ENCODE measurements around the gene ADIPOR1.

DNA sequence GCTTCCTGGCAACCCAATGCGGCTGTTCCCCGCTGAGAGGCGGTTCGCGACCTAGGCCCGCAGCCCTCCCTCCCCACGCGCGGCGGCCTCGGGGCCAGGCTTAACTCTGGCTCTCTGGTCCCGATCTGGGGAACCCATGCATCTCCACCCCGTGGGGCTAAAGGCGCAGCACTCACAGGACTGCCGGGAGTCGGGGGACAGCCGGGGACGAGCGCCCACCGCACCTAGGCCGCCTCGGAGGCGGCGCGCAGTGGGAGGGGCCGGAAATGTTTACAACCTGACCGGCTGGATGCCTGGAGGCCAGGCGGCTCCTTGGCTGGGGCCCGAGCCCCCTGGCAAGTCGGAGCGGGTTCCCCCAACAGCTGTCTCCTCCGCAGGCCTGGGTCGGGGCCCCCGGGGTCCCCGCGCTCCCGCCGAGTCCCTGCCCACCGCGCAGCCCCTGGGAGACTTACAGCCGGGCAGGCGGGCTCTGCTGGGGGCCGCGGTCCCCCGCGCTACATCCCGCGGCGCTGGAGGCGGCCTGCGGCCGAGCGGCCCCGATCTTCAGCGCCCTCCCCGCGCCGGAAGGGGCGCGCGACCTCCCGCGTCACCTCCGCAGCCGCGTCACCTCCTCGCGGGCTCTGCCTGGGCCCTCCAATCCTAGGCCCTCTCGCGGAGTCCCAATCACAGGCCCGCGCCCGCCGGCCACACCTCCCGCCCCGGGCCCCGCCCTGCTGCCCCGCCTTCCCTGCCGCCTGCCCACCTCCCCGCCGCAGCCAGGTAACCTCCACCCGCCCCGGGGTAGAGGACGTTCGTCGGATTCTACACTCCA is at the start of gene ADIPOR1:
- TF ChIP-seq, protein P1, sequence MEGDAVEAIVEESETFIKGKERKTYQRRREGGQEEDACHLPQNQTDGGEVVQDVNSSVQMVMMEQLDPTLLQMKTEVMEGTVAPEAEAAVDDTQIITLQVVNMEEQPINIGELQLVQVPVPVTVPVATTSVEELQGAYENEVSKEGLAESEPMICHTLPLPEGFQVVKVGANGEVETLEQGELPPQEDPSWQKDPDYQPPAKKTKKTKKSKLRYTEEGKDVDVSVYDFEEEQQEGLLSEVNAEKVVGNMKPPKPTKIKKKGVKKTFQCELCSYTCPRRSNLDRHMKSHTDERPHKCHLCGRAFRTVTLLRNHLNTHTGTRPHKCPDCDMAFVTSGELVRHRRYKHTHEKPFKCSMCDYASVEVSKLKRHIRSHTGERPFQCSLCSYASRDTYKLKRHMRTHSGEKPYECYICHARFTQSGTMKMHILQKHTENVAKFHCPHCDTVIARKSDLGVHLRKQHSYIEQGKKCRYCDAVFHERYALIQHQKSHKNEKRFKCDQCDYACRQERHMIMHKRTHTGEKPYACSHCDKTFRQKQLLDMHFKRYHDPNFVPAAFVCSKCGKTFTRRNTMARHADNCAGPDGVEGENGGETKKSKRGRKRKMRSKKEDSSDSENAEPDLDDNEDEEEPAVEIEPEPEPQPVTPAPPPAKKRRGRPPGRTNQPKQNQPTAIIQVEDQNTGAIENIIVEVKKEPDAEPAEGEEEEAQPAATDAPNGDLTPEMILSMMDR (IDR thresholded peaks at IDR 0.05), result peak in 3 of 4 experiments; percentile 12 to 50 (median 34)
- peak; percentile 75 for TF ChIP-seq POLR2AphosphoS5 (IDR thresholded peaks at IDR 0.05)
